Measurements from ENCODE around the gene AHSG. TPM values are rescaled to one million over a fixed set of nuclear protein-coding genes. Genes with fewer than 3 reads are reported as not detected.

AHSG gene
- total RNA-seq, 1 donor from 2014 or later = not detected

DNA sequence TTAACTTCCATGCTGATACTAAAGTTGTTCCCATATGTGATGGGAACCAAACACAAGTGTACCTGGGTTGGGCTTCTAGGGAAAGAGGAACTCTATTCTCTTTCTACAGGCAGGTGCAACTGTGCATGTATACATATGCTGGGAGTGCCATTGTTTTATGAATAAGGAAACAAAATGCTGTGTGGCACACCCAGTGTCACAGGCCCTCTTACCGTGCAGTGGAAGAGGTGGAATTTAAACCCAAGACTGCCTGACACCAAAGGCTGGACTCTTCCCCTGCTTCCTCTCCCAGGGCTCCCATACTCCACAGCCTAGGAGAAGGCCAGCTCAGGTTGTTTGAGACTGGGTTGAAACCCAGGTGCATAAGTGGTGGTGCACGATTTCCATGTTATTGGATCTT, 25.4 kb downstream of the AHSG start:
- peaks cover 2% of the 10 kb centered on the region for H3K27me3 ChIP-seq (ENCODE audit: insufficient read depth, low read length)
- H3K4me2 ChIP-seq (ENCODE audit: low read length) = no peak overlapping the region
- H4K20me1 ChIP-seq (ENCODE audit: insufficient read depth, low read length) = no peaks in the 10 kb centered on the region
- DNase-seq (ENCODE audit: low read depth) (no peak), FAIRE-seq (no peak)
- Mint-ChIP-seq H3K4me1 (ENCODE audit: low read depth, unreplicated experiment) (peaks cover 10% of the 10 kb centered on the region), H3K9me3 (ENCODE audit: unreplicated experiment) (peaks cover 2% of the 10 kb centered on the region), H3K36me3 (ENCODE audit: low read depth, unreplicated experiment) (no peaks in the 10 kb centered on the region), H3K27me3 (ENCODE audit: low read depth, unreplicated experiment) (peaks cover 12% of the 10 kb centered on the region), H3K27ac (ENCODE audit: unreplicated experiment) (no peak overlapping the region), H3K4me3 (ENCODE audit: unreplicated experiment) (no peak overlapping the region)
- no peak overlapping the region for H3K9ac ChIP-seq (ENCODE audit: low read length)
- H3K27ac ChIP-seq (ENCODE audit: low read depth, low read length) = no peak overlapping the region
- H3K4me3 ChIP-seq (ENCODE audit: insufficient read depth, low read depth, low read length) = no peak overlapping the region
- peaks cover 6% of the 10 kb centered on the region for H3K4me1 ChIP-seq (ENCODE audit: insufficient read depth, low read length)
- H2AFZ ChIP-seq (ENCODE audit: low read depth, low read length) = no peak overlapping the region
- no peaks in the 10 kb centered on the region for H3K9me3 ChIP-seq (ENCODE audit: insufficient read depth, low read depth, low read length)
- H3K36me3 ChIP-seq (ENCODE audit: insufficient read depth, low read length) = no peaks in the 10 kb centered on the region
- TF ChIP-seq EZH2 (IDR thresholded peaks at IDR 0.05; ENCODE audit: insufficient read depth, low read length) = no peak
- no peak for TF ChIP-seq CTCF (IDR thresholded peaks at IDR 0.05; ENCODE audit: insufficient read depth, low read depth, low read length)
- no peaks in the 10 kb centered on the region for H3K79me2 ChIP-seq (ENCODE audit: insufficient read depth, low read length)

DNA sequence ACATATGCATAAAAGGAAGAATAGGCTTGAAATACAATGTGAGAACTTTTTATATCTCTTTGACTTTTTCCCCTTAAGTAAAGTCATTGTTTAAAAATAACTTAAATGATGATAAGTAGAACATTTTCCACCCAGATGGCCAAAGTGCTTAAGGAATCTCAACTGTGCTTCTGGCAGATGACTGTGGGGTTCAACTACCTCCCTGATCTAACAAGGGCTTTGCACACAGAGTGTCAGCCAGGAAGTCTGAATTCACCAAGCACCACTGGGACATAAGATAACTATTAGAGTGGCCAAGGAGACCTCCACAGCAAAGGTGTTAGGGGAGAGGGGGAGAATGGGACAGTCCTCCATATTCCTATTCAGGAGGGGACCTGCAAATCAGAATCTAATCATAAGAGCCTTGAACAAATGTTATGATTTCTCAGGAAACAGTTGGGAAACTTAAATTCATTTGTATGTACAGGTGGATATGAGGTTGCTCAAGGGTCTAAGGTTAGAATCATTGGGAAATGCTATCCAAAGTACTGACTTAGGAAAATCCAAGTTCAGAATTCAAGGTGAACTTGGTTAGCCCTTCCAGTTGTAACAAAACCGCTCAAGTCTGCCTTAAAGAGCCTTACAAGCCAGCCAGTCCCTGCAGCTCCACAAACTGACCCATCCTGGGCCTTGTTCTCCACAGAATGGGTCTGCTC, 27.1 kb downstream of the AHSG start, which contains the start of gene FETUB:
FETUB (plus strand) TSS at position 622 of the 695 bp plus-strand sequence; CDS start at position 684, 62 bp downstream.
- H3K36me3 Mint-ChIP-seq (ENCODE audit: low read depth, unreplicated experiment) = no peaks in the 10 kb centered on the region
- H3K9me3 Mint-ChIP-seq (ENCODE audit: unreplicated experiment) = no peaks in the 10 kb centered on the region
- Histone ChIP-seq H3K9me3 (ENCODE audit: insufficient read depth, low read depth, low read length) (no peaks in the 10 kb centered on the region), H2AFZ (ENCODE audit: low read depth, low read length) (peak within 1 kb of the TSS; percentile 9), H3K27me3 (ENCODE audit: insufficient read depth, low read length) (peaks cover 2% of the 10 kb centered on the region), H3K4me3 (ENCODE audit: insufficient read depth, low read depth, low read length) (no peak within 1 kb of the TSS), H3K4me2 (ENCODE audit: low read length) (peak within 1 kb of the TSS; percentile 53), H3K27ac (ENCODE audit: low read depth, low read length) (no peak within 1 kb of the TSS), H3K4me1 (ENCODE audit: insufficient read depth, low read length) (peaks cover 6% of the 10 kb centered on the region), H3K79me2 (ENCODE audit: insufficient read depth, low read length) (no peaks in the 10 kb centered on the region), H3K36me3 (ENCODE audit: insufficient read depth, low read length) (no peaks in the 10 kb centered on the region), H4K20me1 (ENCODE audit: insufficient read depth, low read length) (no peaks in the 10 kb centered on the region), H3K9ac (ENCODE audit: low read length) (no peak within 1 kb of the TSS)
- peaks cover 12% of the 10 kb centered on the region for H3K27me3 Mint-ChIP-seq (ENCODE audit: low read depth, unreplicated experiment)
- peaks cover 10% of the 10 kb centered on the region for H3K4me1 Mint-ChIP-seq (ENCODE audit: low read depth, unreplicated experiment)
- no peak for TF ChIP-seq CTCF (IDR thresholded peaks at IDR 0.05; ENCODE audit: insufficient read depth, low read depth, low read length)
- FAIRE-seq = no peak
- no peak within 1 kb of the TSS for H3K27ac Mint-ChIP-seq (ENCODE audit: unreplicated experiment)
- DNase-seq (ENCODE audit: low read depth) = no peak
- H3K4me3 Mint-ChIP-seq (ENCODE audit: unreplicated experiment) = no peak within 1 kb of the TSS

DNA sequence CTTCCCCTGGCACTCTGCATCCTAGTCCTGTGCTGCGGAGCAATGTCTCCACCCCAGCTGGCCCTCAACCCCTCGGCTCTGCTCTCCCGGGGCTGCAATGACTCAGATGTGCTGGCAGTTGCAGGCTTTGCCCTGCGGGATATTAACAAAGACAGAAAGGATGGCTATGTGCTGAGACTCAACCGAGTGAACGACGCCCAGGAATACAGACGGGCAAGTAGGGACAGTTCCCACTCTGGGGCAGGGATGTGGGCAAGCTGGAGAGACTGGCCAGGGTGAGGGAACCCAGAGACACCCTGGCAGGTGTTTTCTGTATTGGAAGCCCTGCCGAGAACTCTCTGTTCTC, 27.6 kb downstream of the AHSG start:
- H3K36me3 Mint-ChIP-seq (ENCODE audit: low read depth, unreplicated experiment) = no peaks in the 10 kb centered on the region
- DNase-seq (ENCODE audit: low read depth) (peak; percentile 32), FAIRE-seq (no peak)
- no peaks in the 10 kb centered on the region for H3K9me3 Mint-ChIP-seq (ENCODE audit: unreplicated experiment)
- H3K36me3 ChIP-seq (ENCODE audit: insufficient read depth, low read length) = no peaks in the 10 kb centered on the region
- no peak overlapping the region for H3K4me3 ChIP-seq (ENCODE audit: insufficient read depth, low read depth, low read length)
- H3K9ac ChIP-seq (ENCODE audit: low read length) = no peak overlapping the region
- H3K4me3 Mint-ChIP-seq (ENCODE audit: unreplicated experiment) = no peak overlapping the region
- peaks cover 6% of the 10 kb centered on the region for H3K4me1 ChIP-seq (ENCODE audit: insufficient read depth, low read length)
- peaks cover 10% of the 10 kb centered on the region for H3K4me1 Mint-ChIP-seq (ENCODE audit: low read depth, unreplicated experiment)
- no peaks in the 10 kb centered on the region for H3K9me3 ChIP-seq (ENCODE audit: insufficient read depth, low read depth, low read length)
- peaks cover 11% of the 10 kb centered on the region for H3K27me3 Mint-ChIP-seq (ENCODE audit: low read depth, unreplicated experiment)
- H3K4me2 ChIP-seq (ENCODE audit: low read length) = peak overlapping the region; percentile 53
- no peak for TF ChIP-seq EZH2 (IDR thresholded peaks at IDR 0.05; ENCODE audit: insufficient read depth, low read length)
- TF ChIP-seq CTCF (IDR thresholded peaks at IDR 0.05; ENCODE audit: insufficient read depth, low read depth, low read length) = no peak
- no peaks in the 10 kb centered on the region for H3K79me2 ChIP-seq (ENCODE audit: insufficient read depth, low read length)
- no peak overlapping the region for H3K27ac Mint-ChIP-seq (ENCODE audit: unreplicated experiment)
- H4K20me1 ChIP-seq (ENCODE audit: insufficient read depth, low read length) = no peaks in the 10 kb centered on the region
- peak overlapping the region; percentile 9 for H2AFZ ChIP-seq (ENCODE audit: low read depth, low read length)
- no peak overlapping the region for H3K27ac ChIP-seq (ENCODE audit: low read depth, low read length)
- H3K27me3 ChIP-seq (ENCODE audit: insufficient read depth, low read length) = peaks cover 2% of the 10 kb centered on the region

All from astrocyte (in vitro differentiated cells and primary cell).